ENCODE results near the gene APLP1.

- TF ChIP-seq EZH2 (IDR thresholded peaks at IDR 0.05; ENCODE audit: insufficient read depth, poor library complexity, severe bottlenecking) = no peak
- TF ChIP-seq EZH2phosphoT487 (IDR thresholded peaks at IDR 0.05; ENCODE audit: insufficient read depth, low read depth) = no peak
Observed at GRCh38 chr19:35844482-35845214, 23.7 kb upstream of the APLP1 start.

All from GM23248 (cell line).